Measurements from ENCODE around the gene RDX.

DNA sequence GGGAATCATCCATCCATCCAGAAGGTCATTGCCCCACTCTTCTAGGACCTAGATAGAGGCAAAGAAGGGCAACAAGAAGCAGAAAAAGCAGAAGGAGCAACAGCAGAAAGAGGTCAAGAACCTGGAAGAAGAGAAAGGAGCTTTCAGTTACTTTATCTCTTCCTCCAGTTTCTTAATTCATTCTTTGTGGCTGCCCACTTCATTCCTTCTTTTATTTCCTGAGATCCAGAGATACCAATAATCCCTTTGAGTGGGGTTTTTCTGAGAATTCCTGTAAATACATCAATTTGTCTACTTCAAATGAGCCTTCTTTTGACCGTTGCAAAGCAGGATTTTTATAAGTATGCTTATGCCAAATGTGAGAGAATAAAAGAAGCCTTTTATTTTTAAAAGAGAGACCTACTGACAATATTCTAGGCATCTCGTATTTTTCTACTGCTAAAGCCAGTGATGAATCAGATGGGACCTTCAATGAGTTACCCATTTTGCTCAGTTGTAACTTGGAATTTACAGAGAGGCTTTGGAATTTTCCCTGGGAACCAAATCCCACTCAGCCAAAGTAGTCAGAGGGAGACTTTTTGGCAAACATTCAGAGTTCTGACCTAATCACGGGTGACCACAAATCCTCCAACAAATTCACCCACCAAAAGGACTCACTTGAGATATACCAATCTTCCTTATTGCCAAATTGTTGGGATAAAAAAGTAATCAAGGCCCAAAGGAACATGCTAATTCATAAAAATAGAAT, 148.3 kb downstream of the RDX start:
- no peak for TF ChIP-seq POLR2A (IDR thresholded peaks at IDR 0.05; ENCODE audit: low read depth, low read length)
- no peak for TF ChIP-seq SUZ12 (IDR thresholded peaks at IDR 0.05; ENCODE audit: unreplicated experiment)
- TF ChIP-seq, protein P1, sequence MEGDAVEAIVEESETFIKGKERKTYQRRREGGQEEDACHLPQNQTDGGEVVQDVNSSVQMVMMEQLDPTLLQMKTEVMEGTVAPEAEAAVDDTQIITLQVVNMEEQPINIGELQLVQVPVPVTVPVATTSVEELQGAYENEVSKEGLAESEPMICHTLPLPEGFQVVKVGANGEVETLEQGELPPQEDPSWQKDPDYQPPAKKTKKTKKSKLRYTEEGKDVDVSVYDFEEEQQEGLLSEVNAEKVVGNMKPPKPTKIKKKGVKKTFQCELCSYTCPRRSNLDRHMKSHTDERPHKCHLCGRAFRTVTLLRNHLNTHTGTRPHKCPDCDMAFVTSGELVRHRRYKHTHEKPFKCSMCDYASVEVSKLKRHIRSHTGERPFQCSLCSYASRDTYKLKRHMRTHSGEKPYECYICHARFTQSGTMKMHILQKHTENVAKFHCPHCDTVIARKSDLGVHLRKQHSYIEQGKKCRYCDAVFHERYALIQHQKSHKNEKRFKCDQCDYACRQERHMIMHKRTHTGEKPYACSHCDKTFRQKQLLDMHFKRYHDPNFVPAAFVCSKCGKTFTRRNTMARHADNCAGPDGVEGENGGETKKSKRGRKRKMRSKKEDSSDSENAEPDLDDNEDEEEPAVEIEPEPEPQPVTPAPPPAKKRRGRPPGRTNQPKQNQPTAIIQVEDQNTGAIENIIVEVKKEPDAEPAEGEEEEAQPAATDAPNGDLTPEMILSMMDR (IDR thresholded peaks at IDR 0.05 in 2 of 3, conservative IDR thresholded peaks at IDR 0.05 in 1 of 3; ENCODE audit: control insufficient read depth in 2 of 3, extremely low read depth in 1 of 3, insufficient read depth in 1 of 3, low read depth in 3 of 3, low read length in 3 of 3): no peak
- TF ChIP-seq, protein P2, sequence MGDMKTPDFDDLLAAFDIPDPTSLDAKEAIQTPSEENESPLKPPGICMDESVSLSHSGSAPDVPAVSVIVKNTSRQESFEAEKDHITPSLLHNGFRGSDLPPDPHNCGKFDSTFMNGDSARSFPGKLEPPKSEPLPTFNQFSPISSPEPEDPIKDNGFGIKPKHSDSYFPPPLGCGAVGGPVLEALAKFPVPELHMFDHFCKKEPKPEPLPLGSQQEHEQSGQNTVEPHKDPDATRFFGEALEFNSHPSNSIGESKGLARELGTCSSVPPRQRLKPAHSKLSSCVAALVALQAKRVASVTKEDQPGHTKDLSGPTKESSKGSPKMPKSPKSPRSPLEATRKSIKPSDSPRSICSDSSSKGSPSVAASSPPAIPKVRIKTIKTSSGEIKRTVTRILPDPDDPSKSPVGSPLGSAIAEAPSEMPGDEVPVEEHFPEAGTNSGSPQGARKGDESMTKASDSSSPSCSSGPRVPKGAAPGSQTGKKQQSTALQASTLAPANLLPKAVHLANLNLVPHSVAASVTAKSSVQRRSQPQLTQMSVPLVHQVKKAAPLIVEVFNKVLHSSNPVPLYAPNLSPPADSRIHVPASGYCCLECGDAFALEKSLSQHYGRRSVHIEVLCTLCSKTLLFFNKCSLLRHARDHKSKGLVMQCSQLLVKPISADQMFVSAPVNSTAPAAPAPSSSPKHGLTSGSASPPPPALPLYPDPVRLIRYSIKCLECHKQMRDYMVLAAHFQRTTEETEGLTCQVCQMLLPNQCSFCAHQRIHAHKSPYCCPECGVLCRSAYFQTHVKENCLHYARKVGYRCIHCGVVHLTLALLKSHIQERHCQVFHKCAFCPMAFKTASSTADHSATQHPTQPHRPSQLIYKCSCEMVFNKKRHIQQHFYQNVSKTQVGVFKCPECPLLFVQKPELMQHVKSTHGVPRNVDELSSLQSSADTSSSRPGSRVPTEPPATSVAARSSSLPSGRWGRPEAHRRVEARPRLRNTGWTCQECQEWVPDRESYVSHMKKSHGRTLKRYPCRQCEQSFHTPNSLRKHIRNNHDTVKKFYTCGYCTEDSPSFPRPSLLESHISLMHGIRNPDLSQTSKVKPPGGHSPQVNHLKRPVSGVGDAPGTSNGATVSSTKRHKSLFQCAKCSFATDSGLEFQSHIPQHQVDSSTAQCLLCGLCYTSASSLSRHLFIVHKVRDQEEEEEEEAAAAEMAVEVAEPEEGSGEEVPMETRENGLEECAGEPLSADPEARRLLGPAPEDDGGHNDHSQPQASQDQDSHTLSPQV (IDR thresholded peaks at IDR 0.05): no peak
- no peak for TF ChIP-seq ZNF274 (IDR thresholded peaks at IDR 0.05; ENCODE audit: insufficient read depth, insufficient read length)
- no peak for TF ChIP-seq EP300 (IDR thresholded peaks at IDR 0.05; ENCODE audit: borderline replicate concordance in 1 of 2, control insufficient read depth in 1 of 2, low read depth in 2 of 2, low read length in 2 of 2)
- no peak for TF ChIP-seq TCF12 (IDR thresholded peaks at IDR 0.05; ENCODE audit: low read depth, low read length)
- TF ChIP-seq CHD1 (IDR thresholded peaks at IDR 0.05; ENCODE audit: low read depth, low read length): no peak
- TF ChIP-seq NR2C1 (IDR thresholded peaks at IDR 0.05): no peak
- TF ChIP-seq ESRRA (IDR thresholded peaks at IDR 0.05; ENCODE audit: low read length): no peak
- TF ChIP-seq CBFB (IDR thresholded peaks at IDR 0.05; ENCODE audit: low read depth): no peak
- TF ChIP-seq, protein P3, sequence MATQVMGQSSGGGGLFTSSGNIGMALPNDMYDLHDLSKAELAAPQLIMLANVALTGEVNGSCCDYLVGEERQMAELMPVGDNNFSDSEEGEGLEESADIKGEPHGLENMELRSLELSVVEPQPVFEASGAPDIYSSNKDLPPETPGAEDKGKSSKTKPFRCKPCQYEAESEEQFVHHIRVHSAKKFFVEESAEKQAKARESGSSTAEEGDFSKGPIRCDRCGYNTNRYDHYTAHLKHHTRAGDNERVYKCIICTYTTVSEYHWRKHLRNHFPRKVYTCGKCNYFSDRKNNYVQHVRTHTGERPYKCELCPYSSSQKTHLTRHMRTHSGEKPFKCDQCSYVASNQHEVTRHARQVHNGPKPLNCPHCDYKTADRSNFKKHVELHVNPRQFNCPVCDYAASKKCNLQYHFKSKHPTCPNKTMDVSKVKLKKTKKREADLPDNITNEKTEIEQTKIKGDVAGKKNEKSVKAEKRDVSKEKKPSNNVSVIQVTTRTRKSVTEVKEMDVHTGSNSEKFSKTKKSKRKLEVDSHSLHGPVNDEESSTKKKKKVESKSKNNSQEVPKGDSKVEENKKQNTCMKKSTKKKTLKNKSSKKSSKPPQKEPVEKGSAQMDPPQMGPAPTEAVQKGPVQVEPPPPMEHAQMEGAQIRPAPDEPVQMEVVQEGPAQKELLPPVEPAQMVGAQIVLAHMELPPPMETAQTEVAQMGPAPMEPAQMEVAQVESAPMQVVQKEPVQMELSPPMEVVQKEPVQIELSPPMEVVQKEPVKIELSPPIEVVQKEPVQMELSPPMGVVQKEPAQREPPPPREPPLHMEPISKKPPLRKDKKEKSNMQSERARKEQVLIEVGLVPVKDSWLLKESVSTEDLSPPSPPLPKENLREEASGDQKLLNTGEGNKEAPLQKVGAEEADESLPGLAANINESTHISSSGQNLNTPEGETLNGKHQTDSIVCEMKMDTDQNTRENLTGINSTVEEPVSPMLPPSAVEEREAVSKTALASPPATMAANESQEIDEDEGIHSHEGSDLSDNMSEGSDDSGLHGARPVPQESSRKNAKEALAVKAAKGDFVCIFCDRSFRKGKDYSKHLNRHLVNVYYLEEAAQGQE (IDR thresholded peaks at IDR 0.05; ENCODE audit: low read depth, low read length): no peak
